Chondrocyte (in vitro differentiated cells): ENCODE measurements around the gene LGALSL. TPM values are rescaled to one million over a fixed set of nuclear protein-coding genes. Genes with fewer than 3 reads are reported as not detected.

Source experiments
- DNase-seq: peaks from one replicate; pipeline ENCODE4 v3.0.0; 2021; ENCODE audit warnings: mixed read lengths, low spot score
- H3K27ac Mint-ChIP-seq: one replicate; pipeline ENCODE4 v1.8.0; 2021; ENCODE audit warnings: mild to moderate bottlenecking, moderate library complexity, mixed read lengths; ENCODE audit not compliant: unreplicated experiment
- H3K27me3 Mint-ChIP-seq: 2 replicates; pipeline ENCODE4 v1.8.0; 2021; ENCODE audit warnings: low read depth, mixed read lengths
- H3K36me3 Mint-ChIP-seq: 2 replicates; pipeline ENCODE4 v1.8.0; 2021; ENCODE audit warnings: low read depth, mixed read lengths
- H3K4me1 Mint-ChIP-seq: 2 replicates; pipeline ENCODE4 v1.8.0; 2021; ENCODE audit warnings: low read depth, mild to moderate bottlenecking, mixed read lengths
- H3K4me3 Mint-ChIP-seq: one replicate; pipeline ENCODE4 v1.8.0; 2021; ENCODE audit warnings: mild to moderate bottlenecking, moderate library complexity, mixed read lengths; ENCODE audit not compliant: unreplicated experiment
- H3K9me3 Mint-ChIP-seq: 2 replicates; pipeline ENCODE4 v1.8.0; 2021; ENCODE audit warnings: low read depth, mixed read lengths
- total RNA-seq: library from RNA; stranded (reverse); gene quantifications from 3 replicates; pipeline ENCODE4 v1.2.1, GENCODE V29; 2021
- TF ChIP-seq, protein P1 (sequence below): fragments of 200-600 bp; sonication (generic); IDR thresholded peaks from 2 replicates; pipeline ENCODE4 v1.5.0; 2021; ENCODE audit warnings: antibody characterized with exemption, mild to moderate bottlenecking, moderate library complexity

The LGALSL gene
- total RNA-seq, 1 donor from 2014 or later = 25.0 TPM

DNA sequence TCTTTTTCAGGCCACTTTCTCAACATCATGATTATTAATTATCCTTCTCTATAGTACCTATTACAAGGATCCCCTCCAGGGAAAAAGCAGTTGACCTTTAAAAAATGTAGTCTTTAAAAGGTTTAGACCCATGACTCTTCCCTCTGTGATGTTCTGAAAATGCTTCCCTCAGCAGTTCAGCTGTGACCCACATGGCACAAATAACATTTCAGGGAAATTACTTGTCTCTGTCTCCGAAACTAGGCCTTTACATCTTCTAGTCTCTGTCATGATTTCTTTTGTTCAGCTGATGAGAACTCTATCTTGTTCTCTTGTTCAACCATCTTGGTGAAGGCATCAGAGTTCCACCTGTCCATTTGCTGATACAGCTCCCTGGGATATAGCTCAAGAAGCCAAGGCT lies 28.3 kb downstream of the LGALSL start:
- Mint-ChIP-seq H3K4me1 (peaks cover 7% of the 10 kb centered on the region), H3K27ac (no peak overlapping the region), H3K9me3 (no peaks in the 10 kb centered on the region), H3K4me3 (no peak overlapping the region), H3K27me3 (peaks cover 3% of the 10 kb centered on the region), H3K36me3 (no peaks in the 10 kb centered on the region)
- no peak for DNase-seq
- TF ChIP-seq, protein P1, sequence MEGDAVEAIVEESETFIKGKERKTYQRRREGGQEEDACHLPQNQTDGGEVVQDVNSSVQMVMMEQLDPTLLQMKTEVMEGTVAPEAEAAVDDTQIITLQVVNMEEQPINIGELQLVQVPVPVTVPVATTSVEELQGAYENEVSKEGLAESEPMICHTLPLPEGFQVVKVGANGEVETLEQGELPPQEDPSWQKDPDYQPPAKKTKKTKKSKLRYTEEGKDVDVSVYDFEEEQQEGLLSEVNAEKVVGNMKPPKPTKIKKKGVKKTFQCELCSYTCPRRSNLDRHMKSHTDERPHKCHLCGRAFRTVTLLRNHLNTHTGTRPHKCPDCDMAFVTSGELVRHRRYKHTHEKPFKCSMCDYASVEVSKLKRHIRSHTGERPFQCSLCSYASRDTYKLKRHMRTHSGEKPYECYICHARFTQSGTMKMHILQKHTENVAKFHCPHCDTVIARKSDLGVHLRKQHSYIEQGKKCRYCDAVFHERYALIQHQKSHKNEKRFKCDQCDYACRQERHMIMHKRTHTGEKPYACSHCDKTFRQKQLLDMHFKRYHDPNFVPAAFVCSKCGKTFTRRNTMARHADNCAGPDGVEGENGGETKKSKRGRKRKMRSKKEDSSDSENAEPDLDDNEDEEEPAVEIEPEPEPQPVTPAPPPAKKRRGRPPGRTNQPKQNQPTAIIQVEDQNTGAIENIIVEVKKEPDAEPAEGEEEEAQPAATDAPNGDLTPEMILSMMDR = no peak

DNA sequence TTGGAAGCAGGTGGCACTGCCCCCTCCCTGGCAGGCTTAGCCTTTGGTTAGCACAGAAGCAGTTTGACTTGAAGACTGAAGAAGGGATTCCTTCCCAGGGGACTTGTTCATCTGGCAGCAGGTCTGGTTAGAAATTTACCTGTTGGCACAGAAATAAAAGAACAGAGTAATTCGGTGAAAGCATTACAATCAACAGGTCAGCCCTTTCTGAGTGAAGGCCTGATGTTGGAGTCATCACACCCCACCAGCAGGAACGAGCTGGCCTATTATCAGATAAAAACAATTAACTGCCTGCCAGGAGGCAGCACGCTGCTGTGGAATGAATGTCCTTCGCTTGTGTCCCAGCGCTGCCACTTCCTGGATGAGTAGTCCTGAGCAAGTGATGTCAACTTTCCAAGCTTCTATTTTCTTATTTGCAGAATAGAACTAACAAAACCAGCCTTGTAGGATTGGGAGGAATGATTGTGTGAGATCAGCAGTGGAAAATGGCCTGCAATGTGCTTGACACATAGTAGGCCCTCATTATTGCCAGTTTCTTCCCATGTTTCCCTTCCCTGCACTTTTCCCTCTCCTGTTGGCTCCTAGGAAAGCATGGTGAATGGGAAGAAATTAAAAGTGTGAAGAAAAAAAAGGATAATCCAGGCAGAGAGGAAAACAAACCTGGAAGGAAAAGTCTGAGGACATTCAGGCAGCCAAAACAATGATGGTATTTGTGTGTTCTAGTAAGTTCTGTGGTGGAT lies 29.0 kb downstream of the LGALSL start:
- Mint-ChIP-seq H3K27me3 (peaks cover 3% of the 10 kb centered on the region), H3K9me3 (no peaks in the 10 kb centered on the region), H3K27ac (no peak overlapping the region), H3K36me3 (no peaks in the 10 kb centered on the region), H3K4me3 (no peak overlapping the region), H3K4me1 (peaks cover 7% of the 10 kb centered on the region)
- TF ChIP-seq, protein P1 = no peak
- no peak for DNase-seq

DNA sequence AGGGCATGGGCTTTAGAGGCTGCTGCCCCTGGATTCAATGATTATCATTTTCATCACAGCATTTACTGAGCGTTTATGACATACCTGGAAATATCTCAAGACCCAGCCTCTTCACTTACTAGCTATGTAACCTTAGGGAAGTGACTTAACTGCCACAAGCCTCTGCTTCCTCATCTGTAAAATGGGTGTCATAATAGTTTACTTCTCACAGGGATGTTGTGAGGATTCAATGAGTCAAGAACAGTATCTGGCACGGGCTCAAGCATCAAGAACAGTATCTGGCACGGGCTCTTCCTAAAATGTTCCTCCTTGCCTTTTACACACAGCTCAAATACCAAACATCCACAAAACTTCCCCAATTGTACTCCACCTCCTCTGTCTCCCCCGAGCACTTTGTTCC lies 31.4 kb downstream of the LGALSL start:
- Mint-ChIP-seq H3K4me3 (no peak overlapping the region), H3K27ac (no peak overlapping the region), H3K4me1 (peaks cover 14% of the 10 kb centered on the region), H3K27me3 (peaks cover 3% of the 10 kb centered on the region), H3K9me3 (no peaks in the 10 kb centered on the region), H3K36me3 (no peaks in the 10 kb centered on the region)
- TF ChIP-seq, protein P1 = no peak
- no peak for DNase-seq

DNA sequence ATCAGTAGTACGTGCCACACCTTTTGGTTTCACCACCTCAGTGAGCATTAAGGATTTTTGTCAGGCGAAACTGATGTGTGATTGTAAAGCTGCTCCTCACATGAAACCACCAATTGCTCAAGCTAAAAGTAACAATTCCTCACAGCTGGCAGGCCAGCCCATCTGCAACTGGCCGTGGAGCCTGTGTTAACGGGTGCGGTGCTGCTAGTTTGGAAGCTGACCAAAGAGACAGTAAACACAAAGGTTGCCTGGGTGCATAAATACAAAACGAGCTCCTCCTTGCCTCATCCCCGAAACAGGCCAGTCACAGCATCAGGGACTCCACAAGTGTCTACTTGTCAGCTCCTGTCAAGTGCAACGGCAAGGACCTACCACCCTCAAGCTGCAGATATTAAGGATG lies 32.0 kb downstream of the LGALSL start:
- DNase-seq = no peak
- Mint-ChIP-seq H3K9me3 (no peaks in the 10 kb centered on the region), H3K27ac (no peak overlapping the region), H3K4me1 (peaks cover 14% of the 10 kb centered on the region), H3K27me3 (peaks cover 3% of the 10 kb centered on the region), H3K36me3 (no peaks in the 10 kb centered on the region), H3K4me3 (no peak overlapping the region)
- TF ChIP-seq, protein P1 = no peak

DNA sequence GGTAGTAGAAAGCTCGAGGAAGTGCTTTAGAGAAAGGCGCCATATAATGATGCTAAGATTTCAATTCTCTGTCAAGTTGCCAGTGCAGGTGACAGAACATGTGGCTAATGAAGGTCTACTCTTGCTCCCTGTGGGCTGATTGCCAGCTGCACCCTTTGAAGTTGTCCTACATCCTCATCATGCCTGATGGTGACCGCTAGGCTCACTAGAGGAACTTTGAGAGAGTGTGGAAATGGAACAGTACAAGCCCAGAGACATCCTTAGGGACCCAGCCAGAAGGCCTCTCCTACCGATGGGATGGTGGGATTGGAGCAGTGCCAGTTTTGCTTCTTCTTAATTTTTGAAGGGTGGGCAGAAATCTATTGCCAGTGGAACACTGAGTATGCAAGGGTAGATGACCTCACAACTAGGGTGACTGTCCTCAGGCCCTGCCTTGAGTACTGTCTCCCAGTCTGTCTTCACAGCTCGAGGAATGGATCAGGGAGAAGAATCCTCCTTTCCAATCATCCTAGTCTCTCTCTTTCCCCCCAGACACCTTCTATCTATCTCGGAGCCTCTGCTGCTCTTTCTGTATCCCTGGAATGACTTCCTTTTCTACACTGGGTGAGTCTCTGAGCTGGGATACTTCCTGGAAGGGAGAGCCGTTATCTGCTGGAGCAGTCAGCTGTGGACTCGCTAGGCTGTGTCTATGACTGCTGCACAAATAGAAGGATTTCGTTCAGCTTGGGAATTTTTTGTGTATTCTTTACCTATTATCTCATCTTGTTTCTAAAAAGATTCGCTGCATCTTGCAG lies 33.5 kb downstream of the LGALSL start:
- no peak overlapping the region for H3K27ac Mint-ChIP-seq
- H3K27me3 Mint-ChIP-seq = peaks cover 3% of the 10 kb centered on the region

More for the DNA sequence above, 33.5 kb downstream of the LGALSL start:
- Mint-ChIP-seq H3K4me1 (peaks cover 28% of the 10 kb centered on the region), H3K9me3 (no peaks in the 10 kb centered on the region), H3K36me3 (no peaks in the 10 kb centered on the region), H3K4me3 (no peak overlapping the region)
- no peak for DNase-seq
- TF ChIP-seq, protein P1 = no peak
